ENCODE data around the gene CWC15.

- TF ChIP-seq CTCF (IDR thresholded peaks at IDR 0.05), result no peak
- no peak for TF ChIP-seq ZFX (IDR thresholded peaks at IDR 0.05; ENCODE audit: borderline replicate concordance)
These were observed 38.0 kb upstream of the CWC15 start for GRCh38 chr11:95011376-95011775.

Measured in 22Rv1 (cell line).